Breast epithelium (tissue), 4 donors: ENCODE data around the gene PNMA1. TPM values are rescaled to one million over a fixed set of nuclear protein-coding genes. Genes with fewer than 3 reads are reported as not detected.

Source experiments
- DNase-seq, 2 donors: peaks; one replicate each; pipeline ENCODE4 v3.0.0-alpha.2; 2019; ENCODE audit warnings: low spot score in 2 of 2
- H3K27ac ChIP-seq, 2 donors: fragments of 200-600 bp; sonication (generic) in 1 of 2; one replicate each; pipeline ENCODE4 v1.5.1; 2016 to 2019; ENCODE audit warnings: mild to moderate bottlenecking in 1 of 2
- H3K27me3 ChIP-seq, 2 donors: fragments of 200-600 bp; sonication (generic) in 1 of 2; one replicate each; pipeline versions ENCODE4 v1.5.1 to v1.6.0; 2017 to 2019; ENCODE audit warnings: control low read depth in 1 of 2, mild to moderate bottlenecking in 1 of 2
- H3K36me3 ChIP-seq: fragments of 200-600 bp; one replicate; pipeline ENCODE4 v1.5.1; 2019
- H3K4me1 ChIP-seq, 2 donors: fragments of 200-600 bp; sonication (generic); one replicate each; pipeline ENCODE4 v1.5.1; 2016 to 2019; ENCODE audit warnings: control low read depth in 1 of 2
- H3K4me3 ChIP-seq, 3 donors: fragments of 200-600 bp; sonication (generic); 1 replicate in 2 of 3; 2 replicates in 1 of 3; pipeline ENCODE4 v1.5.1; 2016 to 2019; ENCODE audit warnings: mild to moderate bottlenecking in 3 of 3, moderate library complexity in 2 of 3
- H3K9me3 ChIP-seq, 2 donors: fragments of 200-600 bp; sonication (generic) in 1 of 2; one replicate each; pipeline ENCODE4 v1.5.1; 2016 to 2019; ENCODE audit warnings: control low read depth in 1 of 2
- CTCF ChIP-seq, 3 donors: fragments of 450-650 bp; IDR thresholded peaks; one replicate each; pipeline ENCODE4 v1.5.1; 2016 to 2017; ENCODE audit warnings: antibody characterized with exemption in 3 of 3, mild to moderate bottlenecking in 3 of 3, moderate library complexity in 3 of 3
- POLR2A ChIP-seq: fragments of 450-650 bp; IDR thresholded peaks from one replicate; pipeline ENCODE4 v1.6.1; 2016; ENCODE audit warnings: antibody characterized with exemption, mild to moderate bottlenecking, moderate library complexity
- POLR2AphosphoS5 ChIP-seq, 3 donors: sonication (generic); formaldehyde crosslinking; IDR thresholded peaks; one replicate each; pipeline ENCODE4 v1.6.1; 2017; ENCODE audit warnings: antibody characterized with exemption in 3 of 3
- intact Hi-C: fragments of 100-400 bp; cut with DNase I; formaldehyde crosslinking; loops from one replicate; pipeline ENCODE4 v1.15.1; 2023; ENCODE audit warnings: low total_unique reads
- total RNA-seq, 3 donors: library from RNA; depleted of rRNA; stranded (reverse); fragments of >200 nt; gene quantifications; one replicate each; pipeline ENCODE4 v1.1.0, GENCODE V29; 2016

PNMA1 gene
- total RNA-seq, 3 donors from 2014 or later: 12.1 to 19.3 (median 19.2) TPM

GRCh38 chr14:73753887-73754795 lies 40.0 kb upstream of the PNMA1 start:
- no peak for TF ChIP-seq CTCF (IDR thresholded peaks at IDR 0.05)
- no peak for TF ChIP-seq POLR2A
- no peak for TF ChIP-seq POLR2AphosphoS5 (IDR thresholded peaks at IDR 0.05)
- H3K27ac ChIP-seq: peak overlapping the region; percentile 94 to 96
- intact Hi-C loops: no loop called here
- no peak for DNase-seq
- no peaks in the 10 kb centered on the region for H3K36me3 ChIP-seq
- H3K4me3 ChIP-seq: peak overlapping the region in 2 of 3 donors; percentile 26 to 33
- no peaks in the 10 kb centered on the region for H3K9me3 ChIP-seq
- peaks cover 46 to 84% of the 10 kb centered on the region in 2 donors for H3K4me1 ChIP-seq
- H3K27me3 ChIP-seq: no peaks in the 10 kb centered on the region

- H3K27ac ChIP-seq: peak overlapping the region; percentile 94 to 96
- H3K4me3 ChIP-seq: peak overlapping the region in 2 of 3 donors; percentile 26 to 33
- DNase-seq: no peak
These were observed 39.1 kb upstream of the PNMA1 start for GRCh38 chr14:73753124-73753886.

GRCh38 chr14:73752297-73752992 lies 38.3 kb upstream of the PNMA1 start:
- Histone ChIP-seq H3K27ac (peak overlapping the region; percentile 94 to 96), H3K4me1 (peaks cover 41 to 77% of the 10 kb centered on the region in 2 donors), H3K4me3 (peak overlapping the region in 1 of 3 donors; percentile 33), H3K27me3 (no peaks in the 10 kb centered on the region), H3K9me3 (no peaks in the 10 kb centered on the region), H3K36me3 (no peaks in the 10 kb centered on the region)
- DNase-seq: peak; percentile 88 to 90
- peak in 2 of 3 donors; percentile 22 to 23 for TF ChIP-seq CTCF (IDR thresholded peaks at IDR 0.05)
- TF ChIP-seq POLR2A: no peak
- TF ChIP-seq POLR2AphosphoS5 (IDR thresholded peaks at IDR 0.05): peak in 2 of 3 donors; percentile 30 to 49
- intact Hi-C loops: no loop called here

More at GRCh38 chr14:73753124-73753886, 39.1 kb upstream of the PNMA1 start:
- peaks cover 46 to 81% of the 10 kb centered on the region in 2 donors for H3K4me1 ChIP-seq
- H3K36me3 ChIP-seq: no peaks in the 10 kb centered on the region
- H3K9me3 ChIP-seq: no peaks in the 10 kb centered on the region
- peak; percentile 45 to 83 (median 63) for TF ChIP-seq POLR2AphosphoS5 (IDR thresholded peaks at IDR 0.05)
- TF ChIP-seq CTCF (IDR thresholded peaks at IDR 0.05): no peak
- no peak for TF ChIP-seq POLR2A
- no peaks in the 10 kb centered on the region for H3K27me3 ChIP-seq
- intact Hi-C loops: no loop called here

GRCh38 chr14:73751157-73751691 lies 37.0 kb upstream of the PNMA1 start:
- H3K27me3 ChIP-seq: no peaks in the 10 kb centered on the region
- H3K27ac ChIP-seq: peak overlapping the region; percentile 94 to 96
- intact Hi-C loops: no loop called here
- no peaks in the 10 kb centered on the region for H3K36me3 ChIP-seq
- no peaks in the 10 kb centered on the region for H3K9me3 ChIP-seq
- TF ChIP-seq POLR2AphosphoS5 (IDR thresholded peaks at IDR 0.05): no peak
- no peak for TF ChIP-seq CTCF (IDR thresholded peaks at IDR 0.05)
- TF ChIP-seq POLR2A: no peak
- peaks cover 47 to 79% of the 10 kb centered on the region in 2 donors for H3K4me1 ChIP-seq
- no peak overlapping the region for H3K4me3 ChIP-seq
- DNase-seq: no peak
